GM10266 (cell line): ENCODE measurements around the gene DCUN1D1.

Experiments used
- DNase-seq: peaks from one replicate; pipeline ENCODE4 v3.0.0; 2012; ENCODE audit errors: extremely low spot score
- CTCF ChIP-seq: IDR thresholded peaks from 2 replicates; pipeline ENCODE4 v1.5.1; 2012; ENCODE audit warnings: mild to moderate bottlenecking, low read depth; ENCODE audit not compliant: control insufficient read depth, insufficient read depth; ENCODE audit errors: missing control alignments

DCUN1D1 gene

GRCh38 chr3:182920515-182921084, 59.7 kb downstream of the DCUN1D1 start:
- no peak for DNase-seq

GRCh38 chr3:182919866-182920357, 60.4 kb downstream of the DCUN1D1 start:
- DNase-seq, result no peak
- TF ChIP-seq CTCF, result no peak

More at GRCh38 chr3:182920515-182921084, 59.7 kb downstream of the DCUN1D1 start:
- no peak for TF ChIP-seq CTCF

GRCh38 chr3:182917134-182917533, 63.2 kb downstream of the DCUN1D1 start:
- no peak for TF ChIP-seq CTCF
- no peak for DNase-seq

GRCh38 chr3:182914341-182914740, 66.0 kb downstream of the DCUN1D1 start:
- TF ChIP-seq CTCF, result no peak
- no peak for DNase-seq

- no peak for TF ChIP-seq CTCF
- peak; percentile 44 for DNase-seq
These were observed 66.4 kb downstream of the DCUN1D1 start for GRCh38 chr3:182913889-182914288.

- no peak for TF ChIP-seq CTCF
These were observed 67.9 kb downstream of the DCUN1D1 start for GRCh38 chr3:182912474-182912873.

GRCh38 chr3:182911782-182912111, 68.6 kb downstream of the DCUN1D1 start:
- TF ChIP-seq CTCF, result no peak
- no peak for DNase-seq

More at GRCh38 chr3:182912474-182912873, 67.9 kb downstream of the DCUN1D1 start:
- no peak for DNase-seq
